Middle frontal gyrus (tissue), 1 donor: ENCODE measurements around the gene C12orf57.

Source experiments
- DNase-seq: peaks from one replicate; pipeline ENCODE4 v3.0.0-alpha.2; 2015; ENCODE audit warnings: low spot score; ENCODE audit errors: extremely low spot score

Gene C12orf57

DNA sequence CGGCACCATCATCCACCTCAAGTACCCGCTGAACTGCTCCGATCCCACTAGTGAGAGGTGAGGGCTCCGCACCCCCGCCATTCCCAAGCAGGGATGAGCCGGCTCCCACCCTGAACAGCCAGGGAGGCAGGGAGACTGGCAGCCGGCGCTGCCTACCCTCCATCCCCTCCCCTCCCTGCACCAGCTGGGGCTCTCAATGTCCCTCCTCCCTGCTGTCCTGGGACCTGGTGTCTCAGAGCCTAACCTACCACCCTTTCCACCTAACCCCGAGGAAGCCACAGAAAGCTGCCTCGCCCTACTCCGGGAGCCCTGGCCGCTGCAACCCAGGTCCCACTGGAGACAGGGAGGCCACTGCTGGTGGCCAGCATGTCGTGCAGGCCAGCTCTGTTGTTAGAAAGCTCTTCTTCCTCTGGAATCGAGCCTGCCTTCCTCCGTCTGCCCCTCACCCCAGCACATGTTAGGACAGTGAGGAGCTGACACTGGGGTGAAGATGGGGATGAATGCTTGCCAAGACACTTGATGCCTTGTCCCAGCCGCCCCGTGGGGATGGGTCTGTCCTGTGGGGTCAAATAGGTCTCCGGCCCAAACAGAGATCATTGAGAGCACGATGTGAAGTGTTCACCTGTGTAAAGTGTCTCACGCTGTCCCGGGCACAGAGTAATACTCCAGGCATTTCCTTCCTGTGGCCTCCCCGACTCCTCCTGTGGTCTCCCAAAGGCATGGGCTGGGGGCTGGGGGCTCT lies 8.5 kb downstream of the C12orf57 start:
- DNase-seq = no peak

DNA sequence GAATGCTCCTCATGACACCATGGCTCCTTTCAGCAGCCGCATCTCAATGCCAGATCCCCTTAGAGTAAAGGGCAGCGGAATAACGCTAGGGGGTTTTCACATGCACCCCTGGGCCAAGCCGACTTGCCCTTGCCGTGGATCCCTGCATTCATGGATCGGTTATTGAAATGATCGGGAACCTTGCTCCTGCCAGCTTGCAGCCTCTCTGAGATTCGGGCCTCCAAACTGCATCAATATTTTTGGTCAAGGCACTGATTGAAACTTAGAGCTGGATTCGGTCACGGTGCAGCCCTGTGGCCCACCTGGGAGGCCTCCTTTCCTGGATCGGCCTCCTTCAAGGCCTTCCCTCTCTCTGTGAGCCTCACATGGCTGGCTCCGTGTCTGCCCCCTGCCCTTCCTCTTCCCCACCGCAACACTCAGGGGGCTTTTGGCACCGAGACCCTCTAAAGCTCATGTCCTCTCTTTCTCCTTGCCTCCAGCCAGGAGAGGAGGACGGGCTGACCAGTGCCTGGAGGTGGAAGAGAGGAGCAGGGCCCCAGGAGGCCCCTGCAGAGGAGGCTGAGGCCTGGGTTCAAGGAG lies 9.1 kb downstream of the C12orf57 start:
- no peak for DNase-seq

DNA sequence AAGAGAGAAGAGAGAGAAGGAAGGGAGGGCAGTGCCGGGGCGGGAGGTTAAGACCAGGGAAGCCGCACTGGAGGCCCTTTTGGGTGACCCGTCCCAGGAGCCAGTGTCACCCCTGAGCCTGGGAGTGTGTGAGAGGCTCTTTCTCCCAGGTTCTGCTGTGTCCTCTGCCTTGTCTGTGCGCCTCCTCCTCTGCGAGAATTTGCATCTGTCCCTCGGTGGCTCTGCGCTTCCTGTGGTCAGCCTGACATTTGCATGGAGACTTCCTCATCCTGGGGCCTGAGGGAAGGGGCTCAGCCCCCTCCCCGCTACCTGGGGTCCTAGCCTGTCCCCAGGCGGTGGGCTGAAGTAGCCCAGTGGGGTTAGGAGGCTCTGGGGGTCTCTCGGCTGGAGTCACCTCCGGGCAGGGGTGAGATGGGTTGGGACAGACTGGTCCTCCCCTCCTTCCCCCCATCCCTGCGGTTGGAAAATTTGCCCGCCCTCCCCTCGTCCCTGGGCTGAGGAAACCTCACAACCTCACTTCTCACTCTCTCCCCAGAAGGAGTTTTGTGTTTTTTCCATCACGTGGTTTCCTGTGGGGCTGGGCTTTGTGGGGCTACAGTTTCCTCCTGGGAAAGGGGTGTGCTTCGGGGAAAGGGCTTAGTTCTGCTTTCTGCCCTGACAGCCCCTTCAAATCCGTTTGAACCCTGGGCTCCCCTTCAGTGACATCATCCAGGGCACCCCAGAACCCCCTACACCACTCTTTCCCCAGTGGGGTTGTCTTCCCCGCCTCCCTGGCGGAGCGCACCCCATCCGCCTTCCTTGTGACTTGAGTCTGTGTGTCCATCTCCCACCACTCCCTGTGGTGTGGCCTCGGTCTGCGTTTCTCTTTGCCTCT lies 9.9 kb downstream of the C12orf57 start:
- DNase-seq = no peak

DNA sequence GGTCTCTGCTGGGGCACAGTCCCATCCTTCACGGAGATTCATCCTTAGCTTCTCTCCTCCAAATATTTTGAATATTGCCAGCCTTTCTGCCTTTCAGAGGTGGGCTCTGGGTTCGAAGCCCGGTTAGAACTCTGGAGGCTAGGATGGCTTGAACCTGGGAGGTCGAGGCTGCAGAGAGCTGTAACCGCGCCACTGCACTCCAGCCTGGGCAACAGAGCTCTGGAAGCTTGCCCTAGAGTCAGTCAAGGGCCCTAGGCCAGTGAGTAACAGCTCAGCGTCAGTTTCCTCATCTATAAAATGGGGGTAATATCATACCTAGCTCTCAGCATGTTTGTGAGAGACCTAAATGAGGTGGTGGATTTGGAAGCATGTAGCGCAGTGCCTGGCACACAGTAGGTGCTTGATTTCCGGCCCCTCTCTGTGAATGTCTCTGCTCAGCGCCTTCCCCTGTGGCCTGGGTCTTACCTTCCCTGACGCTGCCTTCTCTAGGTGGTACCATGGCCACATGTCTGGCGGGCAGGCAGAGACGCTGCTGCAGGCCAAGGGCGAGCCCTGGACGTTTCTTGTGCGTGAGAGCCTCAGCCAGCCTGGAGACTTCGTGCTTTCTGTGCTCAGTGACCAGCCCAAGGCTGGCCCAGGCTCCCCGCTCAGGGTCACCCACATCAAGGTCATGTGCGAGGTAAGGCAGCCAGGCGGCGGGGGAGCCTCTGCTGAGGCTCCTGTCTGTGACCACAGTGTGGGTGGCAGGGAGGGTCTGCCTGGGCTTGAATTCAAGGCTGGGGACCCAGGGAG lies 10.7 kb downstream of the C12orf57 start:
- no peak for DNase-seq

DNA sequence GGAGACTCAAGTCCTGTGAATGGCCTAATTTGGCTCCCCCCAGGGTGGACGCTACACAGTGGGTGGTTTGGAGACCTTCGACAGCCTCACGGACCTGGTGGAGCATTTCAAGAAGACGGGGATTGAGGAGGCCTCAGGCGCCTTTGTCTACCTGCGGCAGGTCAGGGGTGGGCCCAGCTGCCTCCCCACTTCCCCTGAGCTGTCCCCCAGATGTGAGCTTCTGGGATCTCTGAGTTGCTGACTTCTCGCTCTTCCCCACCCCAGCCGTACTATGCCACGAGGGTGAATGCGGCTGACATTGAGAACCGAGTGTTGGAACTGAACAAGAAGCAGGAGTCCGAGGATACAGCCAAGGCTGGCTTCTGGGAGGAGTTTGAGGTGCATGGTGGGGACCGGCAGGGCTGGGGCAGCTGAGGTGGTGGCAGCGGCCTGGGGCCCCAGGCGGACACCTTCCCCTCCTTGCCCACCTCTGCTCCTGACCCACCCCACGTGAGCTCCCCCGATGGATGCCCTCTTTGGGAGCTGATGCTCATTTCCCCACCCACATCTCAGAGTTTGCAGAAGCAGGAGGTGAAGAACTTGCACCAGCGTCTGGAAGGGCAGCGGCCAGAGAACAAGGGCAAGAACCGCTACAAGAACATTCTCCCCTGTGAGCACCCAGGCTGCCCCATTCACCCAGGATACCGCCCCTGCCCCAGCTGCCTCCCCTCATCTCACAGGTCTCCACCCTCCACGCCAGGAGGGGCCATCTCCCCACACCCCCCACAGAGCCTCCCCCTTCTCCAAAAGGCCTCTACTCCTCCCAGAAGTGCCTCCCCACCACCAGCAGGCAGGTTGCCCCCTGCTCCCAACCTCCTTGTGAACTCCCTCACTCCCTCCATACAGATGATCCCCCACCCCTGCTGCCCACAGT lies 11.5 kb downstream of the C12orf57 start:
- no peak for DNase-seq

DNA sequence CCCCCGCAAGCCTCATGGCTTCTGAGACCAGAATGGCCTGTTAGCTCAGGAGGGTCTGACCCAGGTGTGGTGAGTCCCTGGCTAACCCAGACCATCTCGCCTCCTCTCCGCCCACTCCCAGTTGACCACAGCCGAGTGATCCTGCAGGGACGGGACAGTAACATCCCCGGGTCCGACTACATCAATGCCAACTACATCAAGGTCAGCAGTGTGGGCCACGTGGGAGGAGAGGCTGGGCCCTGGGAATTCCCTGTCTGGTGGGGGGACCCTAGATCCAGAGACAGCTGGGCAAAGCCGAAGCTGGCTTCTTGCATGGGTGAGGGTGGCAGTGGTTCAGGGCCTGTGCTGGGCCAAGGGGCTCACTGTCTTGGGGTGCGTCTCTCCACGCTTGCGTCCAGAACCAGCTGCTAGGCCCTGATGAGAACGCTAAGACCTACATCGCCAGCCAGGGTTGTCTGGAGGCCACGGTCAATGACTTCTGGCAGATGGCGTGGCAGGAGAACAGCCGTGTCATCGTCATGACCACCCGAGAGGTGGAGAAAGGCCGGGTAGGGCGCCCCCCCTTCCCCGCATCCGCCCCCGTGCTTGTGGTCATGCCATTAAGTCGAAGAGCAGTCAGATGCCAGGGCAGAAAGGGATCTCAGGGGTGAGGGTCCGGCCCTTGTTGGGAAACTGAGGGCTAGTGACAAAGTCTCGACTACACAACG lies 12.4 kb downstream of the C12orf57 start:
- no peak for DNase-seq

DNA sequence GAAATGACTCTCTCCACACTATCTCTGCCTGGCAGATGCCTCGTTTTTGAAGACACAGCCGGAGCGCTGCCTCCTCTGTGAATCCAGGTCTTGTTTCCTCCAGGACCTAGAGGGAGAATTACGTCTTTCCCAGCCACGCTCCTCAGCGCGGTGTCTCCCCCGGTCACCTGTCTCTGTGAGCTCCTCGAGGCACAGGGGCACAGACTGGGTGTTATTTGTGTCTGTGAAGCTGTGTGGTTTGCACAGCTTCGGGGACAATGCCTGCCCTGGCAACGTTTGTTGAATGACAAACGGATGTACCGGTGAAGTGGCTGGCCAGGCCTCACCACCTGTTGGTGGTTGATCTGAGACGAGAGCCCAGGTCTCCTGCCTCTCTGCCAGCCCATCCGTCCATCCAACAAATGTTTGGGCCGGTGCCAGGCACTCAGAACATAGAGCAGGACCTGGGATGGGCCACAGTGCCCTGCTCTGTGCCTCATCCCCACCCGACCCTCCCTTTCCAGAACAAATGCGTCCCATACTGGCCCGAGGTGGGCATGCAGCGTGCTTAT lies 13.4 kb downstream of the C12orf57 start:
- no peak for DNase-seq

DNA sequence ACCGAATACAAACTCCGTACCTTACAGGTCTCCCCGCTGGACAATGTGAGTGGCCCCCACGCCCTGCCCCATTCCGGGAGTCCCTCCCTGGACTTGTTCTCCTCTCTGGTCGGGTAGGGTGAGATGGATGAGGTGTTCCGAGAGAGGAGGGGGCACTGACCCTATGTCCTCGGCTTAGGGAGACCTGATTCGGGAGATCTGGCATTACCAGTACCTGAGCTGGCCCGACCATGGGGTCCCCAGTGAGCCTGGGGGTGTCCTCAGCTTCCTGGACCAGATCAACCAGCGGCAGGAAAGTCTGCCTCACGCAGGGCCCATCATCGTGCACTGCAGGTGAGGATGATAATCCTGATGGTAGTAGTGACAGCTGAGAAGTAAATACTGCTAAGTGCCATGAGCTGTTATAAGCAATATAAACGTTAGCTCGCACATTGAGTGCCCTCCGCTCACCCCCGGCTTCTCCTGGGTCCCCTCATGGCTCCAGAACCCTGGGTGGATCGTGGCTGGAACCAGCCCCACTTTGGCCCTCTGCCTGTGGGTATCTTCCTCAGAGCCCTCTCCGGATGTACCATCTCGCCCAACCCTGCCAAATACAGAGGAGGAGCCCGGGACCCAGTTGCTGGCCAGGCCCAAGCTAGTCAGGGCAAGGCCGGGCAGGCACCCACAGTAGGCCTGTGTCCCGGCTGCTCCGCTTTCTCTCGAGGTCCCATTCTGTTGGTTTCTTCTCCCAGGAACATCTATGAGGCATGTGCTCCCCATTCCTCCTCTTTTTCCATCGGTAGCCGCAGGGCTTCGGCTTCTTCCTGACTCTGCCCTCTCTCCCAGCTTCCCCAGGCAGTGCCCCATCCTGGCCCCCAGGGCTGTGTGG lies 14.2 kb downstream of the C12orf57 start:
- no peak for DNase-seq

DNA sequence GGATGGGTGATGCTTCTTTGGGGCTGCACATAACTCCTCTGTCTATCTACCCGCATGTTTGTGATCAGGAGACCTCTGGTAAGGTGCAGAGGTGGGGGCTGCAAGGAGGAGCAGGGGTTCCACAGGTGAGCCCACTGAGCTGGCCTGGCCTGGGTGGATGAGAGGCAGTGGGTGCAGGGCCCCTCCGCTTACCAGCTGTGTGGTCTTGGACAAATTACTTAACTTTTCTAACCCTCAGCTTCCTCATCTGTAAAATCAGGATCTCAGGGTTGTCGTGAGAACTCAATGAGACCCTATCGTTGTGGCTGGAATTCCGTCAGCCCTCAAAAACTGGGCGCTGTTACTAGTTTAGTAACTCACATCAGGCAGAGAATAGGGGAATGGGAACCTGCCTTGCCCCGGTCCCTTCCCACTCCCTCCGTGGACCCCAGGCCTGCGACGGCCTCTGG lies 14.8 kb downstream of the C12orf57 start:
- no peak for DNase-seq

DNA sequence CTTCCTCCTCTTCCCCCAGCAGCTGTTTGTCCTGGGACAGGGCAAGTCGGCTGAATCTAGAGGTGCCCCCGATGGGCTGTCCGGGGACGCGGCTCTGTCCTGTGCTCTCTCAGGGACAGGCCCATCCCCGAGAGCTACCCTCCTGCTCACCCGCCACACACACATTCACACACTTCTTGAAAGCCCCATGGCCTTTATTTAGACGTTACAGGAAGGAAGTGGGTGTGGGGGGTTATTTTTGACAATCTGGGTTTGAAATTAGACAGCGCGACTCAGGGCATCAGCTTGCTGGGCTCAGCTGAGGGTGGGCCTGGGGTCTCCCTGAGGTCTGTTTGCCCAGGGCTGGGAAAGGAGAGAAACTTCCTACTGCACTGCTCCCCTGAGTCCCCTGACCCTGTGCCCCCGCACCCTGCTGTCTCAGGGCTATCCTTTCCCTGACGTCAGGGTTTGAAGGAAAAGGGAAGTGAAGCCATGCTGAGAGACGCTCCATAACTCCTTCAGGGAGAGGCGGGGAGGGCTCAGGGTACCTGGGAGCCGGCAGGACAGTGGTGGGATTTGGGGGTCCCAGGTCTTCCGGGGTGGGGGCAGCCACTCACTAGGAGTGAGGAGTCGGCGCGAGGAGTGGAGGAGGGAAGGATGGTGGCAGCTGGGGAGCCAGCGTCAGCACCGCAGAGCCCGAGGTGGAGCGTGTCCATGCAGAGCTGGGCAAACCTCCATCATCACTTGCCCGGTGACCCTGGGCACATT lies 15.4 kb downstream of the C12orf57 start:
- no peak for DNase-seq

DNA sequence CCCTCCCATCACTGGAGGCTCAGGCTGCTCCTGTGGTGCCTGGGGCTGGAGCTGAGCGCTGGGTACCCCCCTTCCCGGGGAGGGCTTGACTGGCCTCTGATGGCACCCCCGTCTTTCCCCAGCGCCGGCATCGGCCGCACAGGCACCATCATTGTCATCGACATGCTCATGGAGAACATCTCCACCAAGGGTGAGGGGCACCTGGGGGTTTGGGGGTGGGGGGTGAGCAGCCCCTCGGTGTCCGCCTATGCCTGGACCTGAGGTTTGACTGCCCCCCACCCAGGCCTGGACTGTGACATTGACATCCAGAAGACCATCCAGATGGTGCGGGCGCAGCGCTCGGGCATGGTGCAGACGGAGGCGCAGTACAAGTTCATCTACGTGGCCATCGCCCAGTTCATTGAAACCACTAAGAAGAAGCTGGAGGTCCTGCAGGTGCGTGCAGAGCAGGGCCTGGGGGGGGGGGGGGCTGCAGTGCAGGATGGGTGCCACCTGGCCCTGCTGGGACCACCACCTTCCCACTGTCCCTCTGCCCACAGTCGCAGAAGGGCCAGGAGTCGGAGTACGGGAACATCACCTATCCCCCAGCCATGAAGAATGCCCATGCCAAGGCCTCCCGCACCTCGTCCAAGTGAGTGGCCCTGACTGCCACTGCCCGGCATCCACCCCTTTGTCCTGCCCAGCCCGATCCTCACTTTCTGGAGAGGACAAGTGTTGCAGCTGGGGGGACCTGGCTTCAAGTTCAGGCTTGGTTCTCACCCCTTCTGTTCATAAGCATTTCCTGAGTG lies 16.2 kb downstream of the C12orf57 start:
- DNase-seq = no peak

DNA sequence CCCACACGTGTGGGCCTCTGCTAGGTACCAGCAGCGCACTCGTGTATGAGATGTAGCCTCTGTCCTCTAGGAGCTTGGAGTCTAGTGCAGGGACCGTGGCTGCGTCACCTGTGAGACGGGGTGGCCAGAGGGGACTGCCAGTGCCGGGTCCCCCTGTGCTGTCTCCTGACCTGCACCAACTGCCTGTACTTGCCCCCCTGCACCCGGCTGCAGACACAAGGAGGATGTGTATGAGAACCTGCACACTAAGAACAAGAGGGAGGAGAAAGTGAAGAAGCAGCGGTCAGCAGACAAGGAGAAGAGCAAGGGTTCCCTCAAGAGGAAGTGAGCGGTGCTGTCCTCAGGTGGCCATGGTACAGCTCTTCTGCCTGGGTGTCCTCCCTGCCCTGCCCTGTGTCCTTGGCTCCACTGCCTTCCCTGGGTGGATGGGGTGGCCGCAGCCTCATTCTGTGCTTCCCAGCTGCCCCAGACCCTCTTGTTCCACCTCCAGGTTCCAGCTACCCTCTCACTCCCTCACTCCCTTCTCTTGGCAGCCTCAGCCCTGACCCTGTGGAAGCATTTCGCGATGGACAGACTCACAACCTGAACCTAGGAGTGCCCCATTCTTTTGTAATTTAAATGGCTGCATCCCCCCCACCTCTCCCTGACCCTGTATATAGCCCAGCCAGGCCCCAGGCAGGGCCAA lies 16.9 kb downstream of the C12orf57 start:
- DNase-seq = no peak

DNA sequence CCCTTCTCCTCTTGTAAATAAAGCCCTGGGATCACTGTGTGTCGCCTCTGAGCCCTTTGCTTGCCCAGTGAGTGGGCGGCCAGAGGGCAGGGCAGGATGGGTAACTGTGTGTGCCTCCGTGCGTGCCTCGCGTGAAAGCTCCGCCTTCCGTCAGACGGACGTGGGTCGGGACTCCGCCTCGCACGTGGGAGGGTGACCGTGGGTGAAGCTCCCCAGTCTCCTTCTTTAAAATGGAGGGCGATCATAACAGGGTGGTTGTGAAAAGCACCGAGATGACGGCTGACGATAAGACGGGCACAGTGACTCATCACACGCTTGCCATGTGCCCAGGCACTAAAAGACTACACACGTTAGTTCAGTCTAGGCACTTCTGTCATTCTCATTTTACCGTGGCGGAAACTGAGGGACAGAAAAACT lies 17.5 kb downstream of the C12orf57 start:
- DNase-seq = no peak

DNA sequence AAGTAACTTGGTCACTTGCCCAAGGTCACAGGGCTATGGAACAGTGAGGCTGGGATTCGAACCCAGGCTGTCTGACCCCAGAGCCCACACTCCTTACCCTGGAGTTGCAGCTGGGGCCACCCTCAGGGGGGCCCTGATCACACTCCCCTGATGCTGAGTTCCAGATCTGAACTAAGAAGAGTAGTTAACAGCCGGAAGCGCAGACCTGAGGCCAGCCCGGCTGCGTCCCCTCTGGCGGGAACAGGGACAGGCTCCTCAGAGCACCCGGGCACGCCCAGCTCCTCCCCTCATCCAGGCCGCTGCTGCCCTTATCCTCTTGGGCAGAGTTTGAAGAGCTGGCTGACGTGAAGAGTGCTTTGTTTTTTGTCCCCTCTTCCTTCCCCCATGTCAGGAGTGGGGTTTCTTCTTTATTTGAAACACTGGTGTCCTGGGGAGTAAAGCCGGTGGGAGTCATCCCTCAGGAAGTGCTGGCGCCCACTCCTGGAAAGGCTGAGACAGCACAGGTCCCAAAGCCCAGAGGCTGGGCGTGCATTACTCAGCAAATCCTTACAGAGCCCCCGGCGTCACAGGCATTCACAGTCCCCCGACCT lies 18.0 kb downstream of the C12orf57 start:
- DNase-seq = no peak

DNA sequence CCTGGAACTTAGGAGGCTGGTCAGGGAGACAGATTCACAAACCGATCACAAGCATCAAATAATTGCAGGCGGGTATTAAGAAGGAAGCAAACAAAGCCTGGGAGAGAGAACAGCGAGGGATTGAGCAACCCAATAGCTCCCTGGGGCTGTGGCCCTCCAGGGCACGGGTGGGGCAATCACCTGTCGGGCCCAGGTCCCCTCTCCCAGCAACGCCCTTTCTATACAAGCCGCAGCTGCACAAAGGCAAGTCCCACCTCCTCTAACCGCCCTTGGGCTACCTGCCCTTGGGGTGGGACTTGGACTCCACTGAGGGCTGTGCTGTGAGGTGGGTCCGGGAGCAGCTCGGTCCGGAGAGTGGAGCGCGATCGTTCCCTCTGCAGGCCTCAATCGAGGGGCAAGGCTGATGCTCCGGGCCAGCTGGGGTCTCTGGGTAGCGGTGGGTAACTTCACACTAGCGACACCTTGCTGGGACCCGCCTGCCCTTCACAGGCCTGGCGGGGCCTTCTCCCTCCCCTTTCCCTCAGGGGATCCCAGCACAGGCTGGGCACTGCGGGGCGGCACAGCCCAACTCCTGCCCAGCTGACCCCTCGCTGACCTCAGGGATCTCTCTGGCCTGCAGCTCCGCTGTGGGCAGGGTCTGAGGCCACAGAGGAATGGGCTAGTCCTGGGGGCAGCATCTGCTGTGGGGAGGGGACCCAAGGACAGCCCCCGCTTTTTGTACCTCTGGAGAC lies 18.6 kb downstream of the C12orf57 start:
- DNase-seq = no peak
